MM.1S (cell line): ENCODE measurements around the gene AGO1.

Experiments used
- DNase-seq: peaks from one replicate; pipeline ENCODE4 v3.0.0-alpha.2; 2015
- H2AFZ ChIP-seq: fragments of 300-600 bp; sonication (generic); 2 replicates; pipeline ENCODE4 v1.6.0; 2016; ENCODE audit warnings: antibody characterized with exemption, low read length
- H3F3A ChIP-seq: fragments of 300-600 bp; sonication (generic); 2 replicates; pipeline ENCODE4 v1.6.1; 2016; ENCODE audit warnings: mild to moderate bottlenecking, antibody characterized with exemption, low read length, moderate library complexity, mixed read lengths; ENCODE audit not compliant: insufficient read depth
- H3K27ac ChIP-seq: fragments of 300-600 bp; sonication (generic); 2 replicates; pipeline ENCODE4 v1.5.1; 2016; ENCODE audit warnings: mild to moderate bottlenecking, low read length
- H3K27me3 ChIP-seq: fragments of 300-600 bp; sonication (generic); replicated peaks from 2 replicates; pipeline ENCODE4 v1.6.0; 2016; ENCODE audit warnings: low read length; ENCODE audit not compliant: insufficient read depth
- H3K36me3 ChIP-seq: fragments of 300-600 bp; sonication (generic); replicated peaks from 2 replicates; pipeline ENCODE4 v1.6.1; 2016; ENCODE audit warnings: mild to moderate bottlenecking, low read length, mixed read lengths; ENCODE audit not compliant: insufficient read depth
- H3K4me1 ChIP-seq: fragments of 300-600 bp; sonication (generic); 2 replicates; pipeline ENCODE4 v1.6.1; 2016; ENCODE audit warnings: low read length, mixed read lengths
- H3K4me2 ChIP-seq: fragments of 300-600 bp; sonication (generic); 2 replicates; pipeline ENCODE4 v1.6.0; 2016; ENCODE audit warnings: low read depth, low read length
- H3K4me3 ChIP-seq: fragments of 300-600 bp; sonication (generic); 2 replicates; pipeline ENCODE4 v1.5.1; 2016; ENCODE audit warnings: low read length, mixed read lengths
- H3K79me2 ChIP-seq: fragments of 300-600 bp; sonication (generic); 2 replicates; pipeline ENCODE4 v1.6.1; 2016; ENCODE audit warnings: mixed run types, low read length, mixed read lengths
- H3K9ac ChIP-seq: fragments of 300-600 bp; sonication (generic); 2 replicates; pipeline ENCODE4 v1.6.1; 2016; ENCODE audit warnings: low read length, mixed read lengths
- H3K9me2 ChIP-seq: fragments of 300-600 bp; sonication (generic); replicated peaks from 2 replicates; pipeline ENCODE4 v1.6.1; 2016; ENCODE audit warnings: mild to moderate bottlenecking, low read length, mixed read lengths; ENCODE audit not compliant: insufficient read depth
- H3K9me3 ChIP-seq: fragments of 300-600 bp; sonication (generic); replicated peaks from 2 replicates; pipeline ENCODE4 v1.6.1; 2016; ENCODE audit warnings: mild to moderate bottlenecking, low read length, mixed read lengths; ENCODE audit not compliant: insufficient read depth
- H4K20me1 ChIP-seq: fragments of 300-600 bp; sonication (generic); 2 replicates; pipeline ENCODE4 v1.6.1; 2016; ENCODE audit warnings: mild to moderate bottlenecking, low read length, moderate library complexity, mixed read lengths; ENCODE audit not compliant: insufficient read depth
- CTCF ChIP-seq: fragments of 300-600 bp; sonication (generic); IDR thresholded peaks from 2 replicates; pipeline ENCODE4 v1.5.1; 2016; ENCODE audit warnings: antibody characterized with exemption, low read length, mixed read lengths
- EZH2 ChIP-seq: fragments of 300-600 bp; sonication (generic); optimal IDR thresholded peaks from 2 replicates; pipeline ENCODE3; 2017; ENCODE audit warnings: low read depth, mild to moderate bottlenecking, antibody characterized with exemption, low read length, mixed read lengths
- EZH2phosphoT487 ChIP-seq: fragments of 300-600 bp; sonication (generic); IDR thresholded peaks from 2 replicates; pipeline ENCODE4 v1.6.1; 2018; ENCODE audit warnings: antibody characterized with exemption, low read length

The AGO1 gene

GRCh38 chr1:35835398-35835797, 47.6 kb upstream of the AGO1 start:
- H3K9ac ChIP-seq = no peak overlapping the region
- no peaks in the 10 kb centered on the region for H3K4me1 ChIP-seq
- H3K4me2 ChIP-seq = no peak overlapping the region
- H4K20me1 ChIP-seq = no peaks in the 10 kb centered on the region
- no peaks in the 10 kb centered on the region for H3K9me2 ChIP-seq
- no peaks in the 10 kb centered on the region for H3K36me3 ChIP-seq
- no peak for DNase-seq
- no peak overlapping the region for H3K27ac ChIP-seq
- H3K79me2 ChIP-seq = no peaks in the 10 kb centered on the region
- no peak overlapping the region for H3K4me3 ChIP-seq
- TF ChIP-seq EZH2phosphoT487 = no peak
- TF ChIP-seq CTCF = no peak
- no peak for TF ChIP-seq EZH2
- no peaks in the 10 kb centered on the region for H3F3A ChIP-seq
- no peaks in the 10 kb centered on the region for H3K27me3 ChIP-seq
- no peak overlapping the region for H2AFZ ChIP-seq
- H3K9me3 ChIP-seq = no peaks in the 10 kb centered on the region

GRCh38 chr1:35836734-35837133, 46.3 kb upstream of the AGO1 start:
- Histone ChIP-seq H3K9me3 (no peaks in the 10 kb centered on the region), H3K36me3 (no peaks in the 10 kb centered on the region), H4K20me1 (no peaks in the 10 kb centered on the region), H3F3A (no peaks in the 10 kb centered on the region), H3K9me2 (no peaks in the 10 kb centered on the region), H3K4me1 (no peaks in the 10 kb centered on the region), H3K79me2 (no peaks in the 10 kb centered on the region), H3K9ac (no peak overlapping the region), H3K27ac (no peak overlapping the region), H3K27me3 (no peaks in the 10 kb centered on the region), H3K4me2 (no peak overlapping the region), H2AFZ (no peak overlapping the region), H3K4me3 (no peak overlapping the region)
- DNase-seq = no peak
- TF ChIP-seq EZH2 (no peak), EZH2phosphoT487 (no peak), CTCF (no peak)

GRCh38 chr1:35838693-35839245, 44.2 kb upstream of the AGO1 start:
- Histone ChIP-seq H3K4me3 (no peak overlapping the region), H3K36me3 (no peaks in the 10 kb centered on the region), H3K9ac (no peak overlapping the region), H3K9me2 (no peaks in the 10 kb centered on the region), H3K9me3 (no peaks in the 10 kb centered on the region), H3K4me2 (no peak overlapping the region), H4K20me1 (no peaks in the 10 kb centered on the region), H3K79me2 (no peaks in the 10 kb centered on the region), H3K4me1 (no peaks in the 10 kb centered on the region), H3F3A (no peaks in the 10 kb centered on the region), H3K27ac (no peak overlapping the region), H3K27me3 (no peaks in the 10 kb centered on the region), H2AFZ (no peak overlapping the region)
- TF ChIP-seq EZH2 = no peak
- TF ChIP-seq CTCF = no peak
- no peak for TF ChIP-seq EZH2phosphoT487
- DNase-seq = no peak
